Upper lobe of left lung (tissue), 6 donors: ENCODE measurements around the gene NCAM2. TPM values are rescaled to one million over a fixed set of nuclear protein-coding genes. Genes with fewer than 3 reads are reported as not detected.
A peak's percentile ranks its signal among the peaks of the same experiment; 100 is the strongest.

ENCODE experiments used
- ATAC-seq, 2 donors: fragments of 200-7000 bp; cut with Tn5 transposase; one replicate each; pipeline ENCODE4 v1.9.1; 2022; ENCODE audit warnings: mild to moderate bottlenecking in 2 of 2, moderate library complexity in 2 of 2; ENCODE audit not compliant: low FRiP score in 2 of 2
- DNase-seq, 2 donors: peaks; one replicate each; pipeline ENCODE4 v3.0.0-alpha.2; 2019 to 2020
- H3K27ac ChIP-seq, 4 donors: fragments of 200-600 bp; sonication (generic); one replicate each; pipeline ENCODE4 v1.5.1; 2016 to 2019
- H3K27me3 ChIP-seq, 4 donors: fragments of 200-600 bp; sonication (generic); one replicate each; pipeline ENCODE4 v1.5.1; 2017 to 2019
- H3K36me3 ChIP-seq, 4 donors: fragments of 200-600 bp; sonication (generic); one replicate each; pipeline ENCODE4 v1.5.1; 2016 to 2019
- H3K4me1 ChIP-seq, 4 donors: fragments of 200-600 bp; sonication (generic); one replicate each; pipeline ENCODE4 v1.5.1; 2018 to 2019
- H3K4me3 ChIP-seq, 4 donors: fragments of 200-600 bp; sonication (generic); one replicate each; pipeline ENCODE4 v1.5.1; 2017 to 2019; ENCODE audit warnings: mild to moderate bottlenecking in 2 of 4, moderate library complexity in 1 of 4
- H3K9me3 ChIP-seq, 4 donors: fragments of 200-600 bp; sonication (generic); one replicate each; pipeline ENCODE4 v1.5.1; 2018 to 2019
- EP300 ChIP-seq, 4 donors: sonication (generic); formaldehyde crosslinking; IDR thresholded peaks; one replicate each; pipeline ENCODE4 v1.5.1; 2017; ENCODE audit warnings: antibody characterized with exemption in 4 of 4, control low read depth in 2 of 4
- POLR2A ChIP-seq, 4 donors: fragments of 450-650 bp; IDR thresholded peaks; one replicate each; pipeline ENCODE4 v1.5.1; 2016 to 2017; ENCODE audit warnings: antibody characterized with exemption in 4 of 4, mild to moderate bottlenecking in 2 of 4
- POLR2AphosphoS5 ChIP-seq, 2 donors: sonication (generic); formaldehyde crosslinking; IDR thresholded peaks; one replicate each; pipeline ENCODE4 v1.5.1; 2017; ENCODE audit warnings: antibody characterized with exemption in 2 of 2
- WGBS, 2 donors: methylation state at CpG; one replicate each; pipeline ENCODE4 v1.1.5; 2017 to 2018; 5-methylcytosine and 5-hydroxymethylcytosine counted together
- total RNA-seq, 6 donors: library from RNA; depleted of rRNA in 4 of 6; stranded (reverse); fragments of >200 nt in 4 of 6; gene quantifications; one replicate each; pipeline versions ENCODE4 v1.1.0 to v1.2.1, GENCODE V29; 2016 to 2021
- TF ChIP-seq, protein P1 (sequence below), 6 experiments: fragments of 450-650 bp in 4 of 6; fragments of 200-600 bp in 2 of 6; sonication (generic) in 2 of 6; IDR thresholded peaks; one replicate each; pipeline ENCODE4 v1.5.1; 2016 to 2019; ENCODE audit warnings: antibody characterized with exemption in 6 of 6
- donor health status: DM: no; HTN: no; CAD: no; lungs with moderate emphysema.
- donor health status: DM: no; HTN: yes; CAD: no; lungs with severe emphysema.

The NCAM2 gene
- total RNA-seq, 6 donors from 2014 or later: 2.0 to 8.6 (median 2.9) TPM

- DNase-seq: no peak
These were observed 53.2 kb downstream of the NCAM2 start for GRCh38 chr21:21051109-21052055.

DNA sequence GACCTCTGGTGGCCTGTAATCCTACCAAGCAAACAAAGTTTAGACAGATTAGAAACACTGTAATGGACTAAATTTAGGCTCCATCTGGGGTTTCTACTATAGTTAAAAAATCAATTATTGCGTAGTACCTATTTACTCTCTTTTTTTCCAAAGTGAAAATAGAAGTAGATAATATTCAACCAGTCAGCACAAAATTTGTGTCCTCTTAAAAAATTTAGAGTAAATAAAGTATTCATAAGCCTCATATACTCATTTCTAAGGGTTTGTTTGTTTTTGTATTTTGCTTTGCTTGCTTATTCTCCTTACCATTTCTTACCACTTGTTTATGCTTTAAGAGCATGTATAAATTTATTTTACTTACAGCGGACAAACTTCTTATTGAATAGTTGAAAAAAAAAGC lies 54.5 kb downstream of the NCAM2 start:
- H3K27ac ChIP-seq: no peak overlapping the region
- no peak overlapping the region for H3K4me3 ChIP-seq
- WGBS, 2 donors: 94 to 98% methylated on average over 2 of the region's 2 CpGs
- TF ChIP-seq POLR2AphosphoS5 (IDR thresholded peaks at IDR 0.05) (no peak), EP300 (IDR thresholded peaks at IDR 0.05) (no peak), POLR2A (IDR thresholded peaks at IDR 0.05) (no peak)
- TF ChIP-seq, protein P1, sequence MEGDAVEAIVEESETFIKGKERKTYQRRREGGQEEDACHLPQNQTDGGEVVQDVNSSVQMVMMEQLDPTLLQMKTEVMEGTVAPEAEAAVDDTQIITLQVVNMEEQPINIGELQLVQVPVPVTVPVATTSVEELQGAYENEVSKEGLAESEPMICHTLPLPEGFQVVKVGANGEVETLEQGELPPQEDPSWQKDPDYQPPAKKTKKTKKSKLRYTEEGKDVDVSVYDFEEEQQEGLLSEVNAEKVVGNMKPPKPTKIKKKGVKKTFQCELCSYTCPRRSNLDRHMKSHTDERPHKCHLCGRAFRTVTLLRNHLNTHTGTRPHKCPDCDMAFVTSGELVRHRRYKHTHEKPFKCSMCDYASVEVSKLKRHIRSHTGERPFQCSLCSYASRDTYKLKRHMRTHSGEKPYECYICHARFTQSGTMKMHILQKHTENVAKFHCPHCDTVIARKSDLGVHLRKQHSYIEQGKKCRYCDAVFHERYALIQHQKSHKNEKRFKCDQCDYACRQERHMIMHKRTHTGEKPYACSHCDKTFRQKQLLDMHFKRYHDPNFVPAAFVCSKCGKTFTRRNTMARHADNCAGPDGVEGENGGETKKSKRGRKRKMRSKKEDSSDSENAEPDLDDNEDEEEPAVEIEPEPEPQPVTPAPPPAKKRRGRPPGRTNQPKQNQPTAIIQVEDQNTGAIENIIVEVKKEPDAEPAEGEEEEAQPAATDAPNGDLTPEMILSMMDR (IDR thresholded peaks at IDR 0.05): no peak
- no peaks in the 10 kb centered on the region for H3K9me3 ChIP-seq
- no peaks in the 10 kb centered on the region for H3K36me3 ChIP-seq
- no peaks in the 10 kb centered on the region for H3K27me3 ChIP-seq
- DNase-seq (no peak), ATAC-seq (no peak)
- H3K4me1 ChIP-seq: no peaks in the 10 kb centered on the region

More at GRCh38 chr21:21051109-21052055, 53.2 kb downstream of the NCAM2 start:
- H3K27ac ChIP-seq: no peak overlapping the region
- peak in 1 of 2 donors; percentile 26 for ATAC-seq
- H3K36me3 ChIP-seq: no peaks in the 10 kb centered on the region
- no peak overlapping the region for H3K4me3 ChIP-seq
- TF ChIP-seq POLR2AphosphoS5 (IDR thresholded peaks at IDR 0.05) (no peak), POLR2A (IDR thresholded peaks at IDR 0.05) (no peak), EP300 (IDR thresholded peaks at IDR 0.05) (no peak)
- TF ChIP-seq, protein P1 (IDR thresholded peaks at IDR 0.05): no peak
- 42 to 49% methylated on average over 4 of the region's 4 CpGs for WGBS, 2 donors
- no peaks in the 10 kb centered on the region for H3K27me3 ChIP-seq
- H3K9me3 ChIP-seq: no peaks in the 10 kb centered on the region
- no peaks in the 10 kb centered on the region for H3K4me1 ChIP-seq

DNA sequence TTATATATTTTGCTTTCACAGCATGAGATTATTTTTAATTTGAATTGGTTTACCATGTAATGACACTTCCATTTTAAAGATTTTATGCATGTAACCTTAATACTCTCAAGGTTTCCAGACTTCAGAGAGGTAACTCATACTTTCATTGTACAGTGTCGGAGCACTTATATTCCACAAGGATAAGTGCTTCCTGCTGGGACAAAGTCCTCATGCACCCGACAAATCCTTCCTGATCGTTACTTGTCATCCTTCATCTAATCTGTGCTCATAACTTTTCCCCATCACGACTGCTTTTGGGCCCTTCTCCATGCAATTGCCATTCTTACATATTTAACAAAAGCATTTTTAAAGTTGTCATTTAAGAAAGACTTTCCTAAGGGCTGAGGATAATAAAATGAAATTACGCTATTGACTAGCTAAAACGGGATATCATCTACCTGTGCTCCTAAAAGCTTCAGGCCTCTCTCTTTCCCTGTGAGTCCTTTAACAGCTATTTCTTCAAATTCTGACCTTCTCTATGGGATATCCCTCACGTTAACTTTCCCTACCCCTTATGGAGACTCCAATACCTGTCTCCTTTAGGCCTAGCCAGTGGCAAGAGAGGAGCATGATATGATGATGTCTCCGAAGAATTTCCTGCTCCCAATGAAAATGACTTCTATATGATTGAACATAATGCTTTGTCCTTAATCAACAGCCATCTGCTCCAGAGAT lies 59.3 kb downstream of the NCAM2 start:
- no peaks in the 10 kb centered on the region for H3K27me3 ChIP-seq
- H3K27ac ChIP-seq: no peak overlapping the region
- DNase-seq (no peak), ATAC-seq (no peak)
- TF ChIP-seq, protein P1 (IDR thresholded peaks at IDR 0.05): no peak
- TF ChIP-seq EP300 (IDR thresholded peaks at IDR 0.05) (no peak), POLR2AphosphoS5 (IDR thresholded peaks at IDR 0.05) (no peak), POLR2A (IDR thresholded peaks at IDR 0.05) (no peak)
- WGBS, 2 donors: 74 to 77% methylated on average over 8 of the region's 8 CpGs
- no peaks in the 10 kb centered on the region for H3K9me3 ChIP-seq
- H3K36me3 ChIP-seq: no peaks in the 10 kb centered on the region
- no peak overlapping the region for H3K4me3 ChIP-seq
- no peaks in the 10 kb centered on the region for H3K4me1 ChIP-seq

- no peak for DNase-seq
- Histone ChIP-seq H3K36me3 (no peaks in the 10 kb centered on the region), H3K4me3 (no peak overlapping the region), H3K9me3 (no peaks in the 10 kb centered on the region), H3K4me1 (no peaks in the 10 kb centered on the region), H3K27ac (no peak overlapping the region), H3K27me3 (no peaks in the 10 kb centered on the region)
- ATAC-seq: no peak
- 75 to 79% methylated on average over 1 of the region's 1 CpG for whole genome bisulfite sequencing, 2 donors
- TF ChIP-seq EP300 (IDR thresholded peaks at IDR 0.05): no peak
- no peak for TF ChIP-seq POLR2A (IDR thresholded peaks at IDR 0.05)
- TF ChIP-seq, protein P1 (IDR thresholded peaks at IDR 0.05): no peak
- TF ChIP-seq POLR2AphosphoS5 (IDR thresholded peaks at IDR 0.05): no peak
These were observed 65.6 kb downstream of the NCAM2 start for GRCh38 chr21:21063828-21064227.
